Amygdala (tissue), 56 donors: ENCODE results near the gene PHF13.
"Not testable (repeated sequence)": the region's sequence is repeated elsewhere in the genome, so short reads cannot be mapped to it uniquely, and the experiment has no call there.

Source experiments
- DNase-seq, 56 donors: peaks; one replicate each; lab custom pipeline; 2025; lab: John Stamatoyannopoulos, UW

The PHF13 gene

DNA sequence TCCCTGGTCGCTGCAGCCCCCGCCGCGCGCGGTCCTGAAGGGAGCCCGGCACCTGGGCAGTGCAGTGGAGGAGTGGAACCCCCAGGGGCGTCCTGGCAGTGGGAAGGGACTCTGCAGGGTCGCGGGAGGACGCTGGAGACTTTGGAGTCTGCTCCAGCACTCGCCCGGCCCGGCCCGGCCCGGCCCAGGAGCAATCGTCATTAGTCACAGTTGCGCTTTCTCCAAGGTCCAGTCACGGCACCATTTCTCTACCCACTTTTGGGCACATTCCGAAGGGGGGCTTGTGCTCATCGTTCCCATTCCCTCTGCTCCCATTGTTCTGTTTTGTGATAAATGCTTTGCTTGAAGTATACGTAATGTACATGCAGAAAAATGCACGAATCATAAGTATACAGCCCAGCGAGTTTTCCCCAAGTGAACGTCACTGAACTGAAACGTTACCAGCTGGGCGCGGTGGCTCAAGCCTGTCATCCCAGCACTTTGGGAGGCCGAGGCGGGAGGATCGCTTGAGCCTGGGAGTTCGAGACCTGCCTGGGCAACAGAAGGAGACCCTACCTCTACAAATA, 12.1 kb downstream of the PHF13 start:
- DNase-seq, result peak in 7 of 56 donors; percentile 17 to 62 (median 30)

DNA sequence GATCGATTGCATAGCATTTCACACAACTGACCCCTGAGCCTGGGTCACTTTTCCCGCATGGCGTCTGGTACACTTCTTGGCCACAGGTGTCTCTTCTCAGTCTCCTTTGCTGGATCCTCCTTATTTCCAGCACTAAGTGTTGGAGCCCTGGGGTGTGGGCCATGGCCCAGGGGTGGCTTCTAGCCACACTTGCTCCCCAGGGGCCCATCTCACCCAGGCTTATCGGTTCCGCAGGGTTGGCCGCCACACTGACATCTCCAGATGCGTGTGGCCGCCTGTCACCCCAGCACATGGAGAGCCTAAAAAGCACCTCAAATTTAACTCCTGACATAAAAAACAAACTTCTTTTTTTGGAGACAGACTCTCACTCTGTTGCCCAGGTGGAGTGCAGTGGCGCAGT, 13.5 kb downstream of the PHF13 start:
- no peak for DNase-seq

DNA sequence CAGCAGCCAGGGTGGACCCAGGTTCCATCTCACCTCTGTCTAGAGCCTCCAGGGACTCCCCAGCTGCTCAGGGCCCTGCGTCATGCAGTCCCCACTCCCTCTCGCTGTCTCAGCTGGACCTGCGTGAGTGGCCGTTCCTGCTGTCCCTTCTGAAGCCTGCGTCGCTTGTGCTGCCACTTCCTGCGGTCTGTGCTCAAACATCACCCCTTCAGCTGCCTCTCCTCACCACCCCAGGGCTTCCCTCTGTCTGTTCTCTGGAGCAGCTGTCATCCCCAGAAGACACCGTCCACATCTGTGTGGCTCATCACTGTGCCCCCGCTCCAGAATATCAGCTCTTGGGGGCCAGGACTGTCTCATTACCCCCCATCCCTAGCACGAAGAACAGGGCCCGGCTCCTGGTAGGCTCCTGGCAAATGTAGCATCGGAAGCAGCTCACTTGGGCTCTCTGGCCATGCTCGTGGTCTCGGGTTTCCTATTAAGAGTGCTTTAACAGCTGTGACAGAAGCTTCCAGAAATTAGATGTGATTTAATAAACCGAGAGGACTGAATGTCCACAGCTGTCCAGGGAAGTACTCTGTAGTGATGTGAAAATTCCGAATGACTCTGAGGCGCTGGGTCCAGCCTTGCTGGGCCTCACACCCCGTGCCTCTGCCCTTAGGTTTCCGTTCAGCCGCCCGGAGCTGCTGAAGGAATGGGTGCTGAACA, 14.5 kb downstream of the PHF13 start:
- DNase-seq, result no peak

DNA sequence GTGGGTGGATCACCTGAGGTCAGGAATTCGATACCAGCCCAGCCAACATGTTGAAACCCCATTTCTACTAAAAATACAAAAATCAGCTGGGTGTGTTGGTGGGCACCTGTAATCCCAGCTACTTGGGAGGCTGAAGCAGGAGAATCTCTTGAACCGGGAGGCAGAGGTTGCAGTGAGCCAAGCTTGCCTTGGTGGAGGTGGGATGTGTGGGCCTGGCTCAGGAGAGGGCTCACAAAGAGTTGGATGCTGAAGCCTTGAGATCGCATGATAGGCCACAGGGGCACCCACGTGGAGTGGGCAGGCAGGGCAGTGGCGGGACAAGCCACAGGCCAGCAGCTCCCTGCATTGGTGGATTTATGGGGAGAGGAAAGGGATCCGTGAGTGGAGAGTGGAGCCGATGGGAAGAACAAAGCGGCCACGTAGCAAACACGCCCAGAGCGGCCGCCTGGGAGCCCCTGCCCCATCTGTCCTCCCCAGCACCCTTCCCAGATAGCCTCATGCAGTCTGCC, 15.5 kb downstream of the PHF13 start:
- DNase-seq, result no peak

DNA sequence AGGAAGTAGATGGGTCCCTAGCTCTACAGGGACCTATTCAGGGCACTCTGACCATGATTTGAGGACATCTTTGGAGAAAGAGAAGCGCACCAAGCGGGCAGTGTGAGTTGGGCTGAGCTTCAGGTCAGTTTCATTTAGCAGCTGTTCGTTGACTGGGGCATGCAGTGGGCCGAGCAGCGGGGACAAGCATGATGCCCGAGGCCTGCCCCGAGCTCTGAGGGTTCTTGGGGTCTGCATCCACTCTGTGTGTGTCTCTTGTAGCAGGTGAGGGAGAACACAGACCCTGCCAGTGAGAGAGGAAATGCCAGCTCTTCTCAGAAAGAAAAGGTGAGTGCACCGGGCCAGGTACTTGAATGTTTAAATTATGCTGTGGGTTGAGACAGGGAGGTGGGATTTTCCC, 16.5 kb downstream of the PHF13 start:
- DNase-seq, result no peak

DNA sequence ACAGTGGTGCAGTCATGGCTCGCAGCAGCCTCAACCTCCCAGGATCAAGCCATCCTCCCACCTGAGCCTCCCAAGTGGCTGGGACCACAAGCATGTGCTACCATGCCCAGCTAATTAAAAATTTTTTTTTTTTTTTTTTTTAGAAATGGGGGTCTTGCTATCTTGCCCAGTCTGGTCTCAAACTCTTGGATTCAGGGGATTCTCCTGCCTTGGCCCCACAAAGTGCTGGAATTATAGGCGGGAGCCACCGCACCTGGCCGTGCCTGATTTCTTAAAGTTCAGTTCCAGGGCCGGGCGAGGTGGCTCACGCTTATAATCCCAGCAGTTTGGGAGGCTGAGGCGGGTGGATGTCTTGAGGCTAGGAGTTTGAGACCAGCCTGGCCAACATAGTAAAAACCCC, 17.5 kb downstream of the PHF13 start:
- DNase-seq, result no peak

DNA sequence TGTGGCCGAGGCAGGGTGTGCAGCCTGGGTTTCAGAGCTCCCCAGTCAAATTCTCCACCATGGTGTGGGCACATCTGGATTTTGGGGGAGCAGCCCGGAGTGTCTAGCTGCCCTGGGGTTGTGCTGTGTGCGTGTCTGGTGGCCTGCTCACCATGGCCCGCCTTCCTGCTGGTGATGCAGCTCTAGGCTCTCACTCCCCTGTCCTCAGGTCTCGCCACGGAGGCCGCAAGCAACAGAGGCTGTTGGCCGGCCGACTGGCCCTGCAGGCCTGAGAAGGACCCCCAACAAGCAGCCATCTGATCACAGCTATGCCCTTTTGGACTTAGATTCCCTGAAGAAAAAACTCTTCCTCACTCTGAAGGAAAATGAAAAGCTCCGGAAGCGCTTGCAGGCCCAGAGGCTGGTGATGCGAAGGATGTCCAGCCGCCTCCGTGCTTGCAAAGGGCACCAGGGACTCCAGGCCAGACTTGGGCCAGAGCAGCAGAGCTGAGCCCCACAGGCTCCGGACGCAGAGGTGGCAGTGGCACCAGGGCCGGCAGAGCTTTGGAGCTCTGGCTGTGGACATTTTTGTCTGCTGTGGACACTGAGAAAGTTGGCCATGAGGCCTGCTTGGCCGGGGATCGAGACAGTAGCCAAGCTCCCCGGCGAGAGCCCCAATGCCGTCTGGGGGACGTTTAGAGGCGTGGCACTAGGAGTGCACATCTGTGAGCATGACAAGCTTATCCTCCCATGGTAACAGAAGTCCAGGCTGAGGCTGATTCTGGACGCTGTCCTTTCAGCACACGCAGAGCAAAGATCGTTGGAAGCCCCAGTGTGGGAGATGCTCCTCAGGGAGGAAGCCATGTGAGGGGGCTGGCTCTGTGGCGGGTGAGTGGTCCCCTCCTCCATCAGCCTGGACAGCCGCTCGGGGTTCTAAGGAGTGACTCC, 19.3 kb downstream of the PHF13 start:
- no peak for DNase-seq

DNA sequence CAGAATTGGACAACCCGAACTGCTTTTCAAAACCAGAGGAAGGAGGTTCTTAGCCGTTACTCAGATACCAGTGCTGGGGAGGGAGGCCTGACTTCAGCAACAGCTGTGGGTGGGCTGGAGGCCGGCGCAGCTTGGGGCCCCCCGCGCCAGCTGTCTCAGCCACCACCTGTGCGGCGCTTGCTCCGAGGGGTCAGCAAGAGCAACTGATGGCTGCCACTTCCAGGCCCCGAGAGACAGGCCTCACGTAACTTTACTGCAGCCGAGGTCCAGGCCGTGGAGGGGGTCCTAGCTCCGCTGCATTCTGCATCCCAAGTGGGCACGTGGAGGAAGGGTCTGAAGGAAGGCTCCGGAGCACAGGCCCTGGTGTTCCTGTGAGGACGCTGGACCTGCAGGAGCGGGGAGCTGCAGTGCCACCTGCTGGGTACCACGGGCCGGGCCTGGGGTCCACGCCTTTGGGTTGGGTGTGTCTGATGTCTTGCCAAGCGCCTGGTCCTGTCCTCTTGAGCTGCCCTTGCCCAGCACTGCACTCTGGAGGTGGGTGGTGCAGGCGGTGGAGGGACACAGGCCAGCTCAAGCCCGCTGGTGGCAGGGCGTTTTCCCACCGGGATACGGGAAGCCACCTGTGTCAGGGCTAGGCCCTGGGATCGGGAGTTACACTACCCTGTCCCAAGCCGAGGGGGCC, 21.0 kb downstream of the PHF13 start:
- DNase-seq, result peak in 16 of 56 donors; percentile 7 to 54 (median 19)

DNA sequence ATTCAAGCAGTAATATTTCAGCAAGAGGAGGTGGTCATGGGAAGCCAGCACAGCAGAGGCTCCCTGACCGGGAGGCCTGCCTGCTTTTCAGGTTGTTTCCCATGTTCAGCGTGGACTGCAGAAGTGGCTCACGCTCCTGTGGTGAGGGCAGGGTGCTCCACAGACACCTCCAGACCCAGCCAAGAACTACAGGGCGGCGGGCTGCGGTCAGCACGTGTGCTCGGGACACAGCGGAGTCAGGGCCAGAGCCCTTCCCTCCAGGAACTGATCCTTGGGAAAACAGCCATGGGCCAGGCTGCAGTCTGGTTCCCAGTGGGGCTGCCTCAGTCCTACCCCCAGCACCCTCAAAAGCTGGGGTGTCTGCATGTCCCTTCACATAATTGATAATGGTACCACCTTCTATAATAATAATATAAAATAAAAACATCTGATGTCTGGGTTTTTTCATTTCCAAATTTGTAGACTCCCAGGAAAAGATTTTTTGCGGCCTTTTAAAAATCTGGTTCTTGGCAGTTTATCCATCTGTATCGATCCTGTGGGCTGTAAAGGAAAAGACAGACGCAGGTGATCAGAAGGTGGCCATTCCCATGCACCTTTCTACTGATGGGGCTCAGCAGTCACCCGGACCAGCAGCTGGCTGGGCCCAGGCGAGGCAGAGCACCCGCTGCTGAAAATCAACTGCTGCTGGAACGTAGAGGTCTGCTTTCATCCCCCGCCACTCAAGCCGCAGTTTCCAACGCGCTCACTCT, 21.8 kb downstream of the PHF13 start:
- DNase-seq, result no peak

DNA sequence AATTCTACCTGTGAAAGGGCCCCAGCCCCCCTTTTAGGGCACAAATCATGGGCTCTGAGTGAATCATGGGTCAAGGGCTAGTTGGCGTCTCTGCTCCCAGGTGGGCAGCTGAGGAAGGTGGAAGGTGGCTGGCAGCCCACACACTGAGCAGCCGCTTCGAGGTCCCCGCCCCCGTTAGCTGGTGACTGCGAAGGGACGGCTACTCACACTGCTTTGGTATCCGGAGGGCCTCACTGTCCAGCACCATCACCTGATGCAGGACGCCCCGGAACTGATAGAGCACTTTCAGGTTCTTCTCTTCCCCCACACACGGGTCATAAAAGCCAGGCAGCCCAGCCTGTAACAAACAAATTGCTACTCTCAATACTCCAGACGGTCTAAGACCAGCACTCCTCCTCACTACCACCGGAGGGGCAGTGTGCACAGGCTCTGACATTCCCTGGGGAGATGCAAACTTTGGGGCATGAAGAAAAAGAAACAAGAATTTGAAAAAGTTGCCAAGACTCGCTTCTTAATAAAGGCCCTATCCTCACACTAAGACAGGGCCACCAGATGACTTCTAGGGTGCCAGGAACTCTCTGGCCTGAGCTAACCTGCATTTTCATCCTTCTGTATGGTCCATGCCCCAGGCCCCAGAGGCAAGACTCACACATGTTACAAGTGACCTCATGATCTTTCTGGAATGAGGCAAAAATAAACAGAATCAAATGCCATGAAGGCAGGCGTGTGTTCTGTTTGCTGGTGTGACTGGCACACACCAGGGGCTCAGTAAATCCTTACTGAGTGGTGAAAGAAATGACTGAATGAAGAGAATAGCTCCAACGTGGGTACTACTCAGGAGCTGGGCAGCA, 22.6 kb downstream of the PHF13 start:
- no peak for DNase-seq

DNA sequence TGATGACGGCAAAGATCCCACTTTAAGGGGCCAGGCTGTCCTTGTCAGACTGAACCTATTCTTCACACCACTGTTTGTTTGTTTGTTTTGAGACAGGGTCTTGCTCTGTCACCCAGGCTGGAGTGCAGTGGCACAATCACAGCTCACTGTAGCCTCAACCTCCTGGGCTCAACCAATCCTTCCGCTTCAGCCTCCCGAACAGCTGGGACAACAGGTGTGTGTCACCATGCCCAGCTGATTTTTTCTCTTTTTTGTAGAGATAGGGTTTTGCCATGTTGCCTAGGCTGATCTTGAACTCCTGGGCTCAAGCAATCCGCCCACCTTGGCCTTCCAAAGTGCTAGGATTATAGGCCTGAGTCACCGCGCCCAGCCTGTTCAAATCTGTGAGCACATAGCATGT, 23.2 kb downstream of the PHF13 start:
- not testable (repeated sequence) for DNase-seq

DNA sequence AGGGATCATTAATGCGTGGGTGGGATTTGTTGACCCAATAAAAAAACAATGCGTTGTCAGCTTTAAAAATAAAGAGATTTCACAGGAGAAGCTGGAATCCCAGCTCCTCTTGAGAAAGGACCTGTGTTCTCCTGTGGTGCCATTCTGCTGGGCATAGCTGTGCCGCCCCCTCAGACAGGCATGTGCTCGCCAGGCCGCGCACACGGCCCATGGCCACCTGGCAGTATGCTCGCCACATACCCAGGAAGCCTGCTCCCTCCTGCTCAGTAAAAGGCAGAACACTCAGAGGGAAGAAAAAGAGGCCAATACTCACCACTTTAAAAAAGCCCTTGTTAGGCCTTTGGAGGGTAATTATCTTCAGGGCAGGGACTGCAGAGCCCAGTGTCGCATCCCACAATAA, 24.2 kb downstream of the PHF13 start:
- DNase-seq, result no peak

DNA sequence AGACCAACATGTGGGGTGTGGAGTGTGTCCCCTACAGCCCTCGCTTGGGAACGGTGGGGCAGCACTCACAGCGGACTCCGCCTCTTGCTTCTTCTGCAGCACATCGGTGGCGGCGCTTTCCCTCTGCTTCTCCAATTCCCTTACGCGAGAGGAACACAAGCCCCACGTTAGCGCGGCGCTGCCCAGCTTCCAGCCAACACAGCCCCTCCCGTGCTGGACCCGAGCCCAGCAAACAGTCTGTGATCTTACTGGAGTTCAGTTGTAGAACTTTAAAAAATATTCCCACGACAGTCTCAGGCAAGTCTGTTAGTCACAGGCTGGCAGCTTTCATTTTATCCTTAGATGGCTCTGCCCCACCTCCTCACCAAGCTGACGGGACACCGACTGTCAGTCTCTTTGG, 24.7 kb downstream of the PHF13 start:
- DNase-seq, result peak in 47 of 56 donors; percentile 3 to 87 (median 52)

DNA sequence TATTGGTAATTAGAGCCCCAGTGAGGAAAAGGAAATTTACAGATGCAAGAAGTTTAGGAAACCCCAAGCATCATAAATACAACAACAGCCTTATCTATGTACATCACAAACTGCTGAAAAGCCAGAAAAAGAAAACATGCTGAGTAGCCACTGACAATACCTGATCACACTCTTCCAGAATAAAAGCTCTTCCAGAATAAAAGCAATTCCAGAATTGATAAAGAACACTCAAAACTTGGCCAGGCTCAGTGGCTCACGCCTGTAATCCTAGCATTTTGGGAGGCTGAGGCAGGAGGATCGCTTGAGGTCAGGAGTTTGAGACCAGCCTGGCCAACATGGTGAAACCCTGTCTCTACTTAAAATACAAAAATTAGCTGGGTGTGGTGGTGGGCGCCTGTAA, 27.3 kb downstream of the PHF13 start:
- DNase-seq, result not testable (repeated sequence)

DNA sequence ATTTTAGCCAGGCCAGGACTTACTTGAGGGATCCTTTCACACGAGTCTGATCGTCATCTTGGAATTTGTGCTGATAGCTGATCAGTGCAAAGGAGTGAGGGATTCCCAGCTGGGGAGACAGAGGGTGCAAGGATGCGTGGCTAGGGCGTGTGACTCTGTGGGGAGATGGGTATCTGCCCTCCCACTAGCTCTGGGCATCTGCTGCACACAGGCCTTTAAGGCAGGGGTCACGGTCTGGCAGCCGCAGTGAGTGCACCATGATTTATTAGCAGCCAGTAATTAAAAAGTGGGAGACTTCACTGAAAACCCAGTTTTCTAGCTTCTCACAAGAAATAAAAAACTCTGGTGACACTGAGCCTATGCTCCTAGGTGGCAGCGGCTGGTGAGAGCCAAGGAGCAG, 31.5 kb downstream of the PHF13 start:
- no peak for DNase-seq

DNA sequence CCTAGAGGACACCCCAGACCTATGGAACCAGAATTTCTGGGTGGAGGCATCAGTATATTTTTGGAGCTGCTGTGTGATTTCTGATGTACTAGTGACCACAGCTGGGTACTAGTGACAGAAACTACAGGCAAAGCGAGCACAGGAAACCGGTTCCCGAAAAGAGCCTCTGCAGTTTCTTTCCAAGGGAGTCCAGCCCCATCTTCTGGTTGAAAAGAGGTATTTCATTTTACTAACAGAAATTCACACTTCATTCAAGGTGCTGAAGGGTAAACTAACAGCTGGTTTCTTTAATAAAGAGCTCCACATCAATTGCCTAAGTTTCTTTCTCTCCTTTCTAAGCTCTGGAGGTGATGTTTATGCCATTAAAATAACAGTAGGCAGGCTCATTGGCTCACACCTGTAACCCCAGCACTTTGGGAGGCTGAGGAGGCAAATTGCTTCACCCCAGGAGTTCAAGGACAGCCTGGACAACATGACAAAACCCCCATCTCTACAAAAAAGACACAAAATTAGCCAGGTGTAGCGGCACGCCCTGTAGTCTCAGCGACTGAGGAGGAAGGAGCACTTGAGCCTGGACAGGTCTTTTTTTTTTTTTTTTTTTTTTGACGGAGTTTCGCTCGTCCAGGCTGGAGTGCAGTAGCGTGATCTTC, 33.1 kb downstream of the PHF13 start:
- peak in 9 of 56 donors; percentile 2 to 22 (median 7) for DNase-seq

DNA sequence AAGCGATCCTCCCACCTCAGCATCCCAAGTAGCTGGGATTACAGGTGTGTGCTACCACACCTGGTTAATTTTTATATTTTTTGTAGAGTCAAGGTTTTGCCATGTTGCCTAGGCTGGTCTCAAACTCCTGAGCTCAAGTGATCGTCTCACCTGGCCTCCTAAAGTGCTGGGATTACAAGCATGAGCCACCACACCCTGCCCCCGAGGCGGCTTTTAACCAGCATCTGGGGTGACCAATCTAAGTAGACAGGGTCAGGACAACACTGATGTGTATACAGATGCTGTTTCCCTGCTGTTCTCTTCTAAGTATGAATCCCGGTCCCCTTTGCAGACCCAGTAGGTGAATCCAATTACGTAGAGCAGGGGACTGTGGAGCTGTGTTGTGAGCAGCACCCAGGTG, 35.0 kb downstream of the PHF13 start:
- DNase-seq, result no peak

DNA sequence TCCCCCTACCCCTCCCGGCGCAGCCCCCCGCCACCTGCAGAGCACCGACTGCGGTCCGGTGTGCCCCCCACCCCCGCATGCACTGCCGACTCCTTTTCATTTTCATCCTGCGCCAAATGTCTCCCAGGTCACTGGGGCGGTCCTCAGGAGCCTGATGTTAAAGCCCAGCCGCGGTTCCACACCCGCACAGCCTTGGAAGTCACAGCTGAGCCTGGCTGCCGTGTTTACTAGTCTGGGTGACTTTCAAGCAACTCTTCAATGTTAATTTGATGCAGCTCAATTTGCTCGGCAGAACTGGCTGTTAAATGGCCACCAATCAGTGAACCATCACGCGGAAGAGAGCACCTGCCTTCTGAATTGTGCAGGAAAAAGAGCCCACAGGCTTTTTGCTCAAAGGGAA, 38.4 kb downstream of the PHF13 start:
- no peak for DNase-seq
